Left colon (tissue), 2 donors: ENCODE data around the gene STT3A. TPM values are rescaled to one million over a fixed set of nuclear protein-coding genes. Genes with fewer than 3 reads are reported as not detected.

Source experiments
- ATAC-seq: fragments of 200-7000 bp; cut with Tn5 transposase; one replicate; pipeline ENCODE4 v1.9.1; 2020; ENCODE audit warnings: mild to moderate bottlenecking, moderate library complexity
- DNase-seq, 2 donors: peaks; one replicate each; pipeline ENCODE4 v3.0.0-alpha.2; 2020
- intact Hi-C, 2 donors: fragments of 100-400 bp; cut with DNase I in 1 of 2; cut with micrococcal nuclease in 1 of 2; formaldehyde crosslinking; loops; one replicate each; pipeline versions ENCODE4 v1.11.2 to v1.14.0; 2022; cut with DNase I, micrococcal nuclease
- total RNA-seq, 2 donors: library from RNA; stranded (reverse); fragmentation: NEBNext Ultra II Directional; extraction: Animal tissue kit (Norgen Biotek cat#: 25700); gene quantifications; one replicate each; pipeline ENCODE4 v1.2.1, GENCODE V29; 2021
- donor health status: DM: no; HTN: no; CAD: no.
- donor health status: DM: yes; HTN: yes; CAD: no.

Gene STT3A
- total RNA-seq, 2 donors from 2014 or later, result 97.1 to 118 TPM

- ATAC-seq, result no peak
- no peak for DNase-seq
- intact Hi-C loops, result loop anchor here in 1 of 2 donors (10.0 kb wide), 1 partner anchor 257 kb away; the partner anchor contains the start of gene HYLS1
These were observed 34.7 kb downstream of the STT3A start for GRCh38 chr11:125627236-125627910.

GRCh38 chr11:125637840-125638239 is 45.2 kb downstream of the STT3A start:
- ATAC-seq, result peak; percentile 43
- intact Hi-C loops, result no loop called here

GRCh38 chr11:125638315-125638714 is 45.7 kb downstream of the STT3A start:
- intact Hi-C loops, result no loop called here
- DNase-seq (no peak), ATAC-seq (peak; percentile 76)

More at GRCh38 chr11:125637840-125638239, 45.2 kb downstream of the STT3A start:
- no peak for DNase-seq

GRCh38 chr11:125645871-125646270 is 53.2 kb downstream of the STT3A start:
- intact Hi-C loops, result no loop called here
- DNase-seq, result no peak
- ATAC-seq, result no peak

GRCh38 chr11:125649465-125650166 is 57.0 kb downstream of the STT3A start:
- intact Hi-C loops, result no loop called here
- DNase-seq (no peak), ATAC-seq (no peak)

GRCh38 chr11:125662689-125663088 is 70.0 kb downstream of the STT3A start:
- ATAC-seq (no peak), DNase-seq (no peak)
- intact Hi-C loops, result no loop called here

GRCh38 chr11:125663910-125664309 is 71.3 kb downstream of the STT3A start:
- DNase-seq (no peak), ATAC-seq (no peak)
- intact Hi-C loops, result no loop called here

- ATAC-seq (no peak), DNase-seq (no peak)
- intact Hi-C loops, result no loop called here
These were observed 74.5 kb downstream of the STT3A start for GRCh38 chr11:125667151-125667550.

- intact Hi-C loops, result no loop called here
- peak; percentile 89 for ATAC-seq
- no peak for DNase-seq
These were observed 77.5 kb downstream of the STT3A start for GRCh38 chr11:125670172-125670571.

- intact Hi-C loops, result no loop called here
- DNase-seq (no peak), ATAC-seq (no peak)
These were observed 78.9 kb downstream of the STT3A start for GRCh38 chr11:125671561-125671960.

Other genes with a start within 250 kb of the STT3A start
- gene FEZ1, start 96.6 kb upstream of the STT3A start, total RNA-seq, result 1 to 10 TPM; 2.5 to 6.0 TPM
- gene EI24, start 23.4 kb upstream of the STT3A start, total RNA-seq, result 10 to 100 TPM; 71.9 to 85.1 TPM
- 10 to 100 TPM in 1 of 2 donors, 1 to 10 TPM in 1; 6.6 to 15.0 TPM for gene CHEK1, start 32.3 kb downstream of the STT3A start, total RNA-seq
- not detected for gene ACRV1, start 88.0 kb downstream of the STT3A start, total RNA-seq
- gene PATE1, start 153.4 kb downstream of the STT3A start, total RNA-seq, result not detected
- gene PATE2, start 186.0 kb downstream of the STT3A start, total RNA-seq, result not detected
- not detected for gene PATE3, start 195.3 kb downstream of the STT3A start, total RNA-seq
- not detected for gene PATE4, start 240.5 kb downstream of the STT3A start, total RNA-seq